CD4-positive, alpha-beta T cell treated with Interleukin-17A for 4 hours (primary cell): ENCODE data around the gene BMPR1A.
"Not testable (repeated sequence)": the region's sequence is repeated elsewhere in the genome, so short reads cannot be mapped to it uniquely, and the experiment has no call there.

Experiments used
- DNase-seq: peaks from one replicate; pipeline ENCODE4 v3.0.0-alpha.2; 2020; ENCODE audit warnings: mixed read lengths

Gene BMPR1A

GRCh38 chr10:86898511-86898910 is 142.1 kb downstream of the BMPR1A start:
- no peak for DNase-seq

- DNase-seq = no peak
These were observed 142.7 kb downstream of the BMPR1A start for GRCh38 chr10:86899132-86899531.

- peak; percentile 53 for DNase-seq
These were observed 143.4 kb downstream of the BMPR1A start for GRCh38 chr10:86899670-86900276.

- no peak for DNase-seq
These were observed 144.5 kb downstream of the BMPR1A start for GRCh38 chr10:86900955-86901354.

- DNase-seq = no peak
These were observed 148.2 kb downstream of the BMPR1A start for GRCh38 chr10:86904600-86904999.

- DNase-seq = no peak
These were observed 149.0 kb downstream of the BMPR1A start for GRCh38 chr10:86905429-86905828.

GRCh38 chr10:86914734-86915133 is 158.3 kb downstream of the BMPR1A start:
- DNase-seq = no peak

- DNase-seq = no peak
These were observed 161.6 kb downstream of the BMPR1A start for GRCh38 chr10:86918022-86918471.

GRCh38 chr10:86922553-86922961 is 166.1 kb downstream of the BMPR1A start:
- DNase-seq = no peak

GRCh38 chr10:86929468-86930380 is 173.3 kb downstream of the BMPR1A start:
- DNase-seq = no peak

- DNase-seq = no peak
These were observed 175.5 kb downstream of the BMPR1A start for GRCh38 chr10:86931872-86932271.

GRCh38 chr10:86932674-86933073 is 176.3 kb downstream of the BMPR1A start:
- DNase-seq = no peak

GRCh38 chr10:86934162-86934711 is 177.8 kb downstream of the BMPR1A start:
- not testable (repeated sequence) for DNase-seq

- DNase-seq = no peak
These were observed 180.5 kb downstream of the BMPR1A start for GRCh38 chr10:86936661-86937501.

- DNase-seq = no peak
These were observed 181.2 kb downstream of the BMPR1A start for GRCh38 chr10:86937502-86938154.

GRCh38 chr10:86938260-86938659 is 181.8 kb downstream of the BMPR1A start:
- no peak for DNase-seq

- DNase-seq = not testable (repeated sequence)
These were observed 183.7 kb downstream of the BMPR1A start for GRCh38 chr10:86940076-86940475.

- DNase-seq = no peak
These were observed 184.3 kb downstream of the BMPR1A start for GRCh38 chr10:86940677-86941076.

GRCh38 chr10:86941426-86941825 is 185.0 kb downstream of the BMPR1A start:
- DNase-seq = no peak

- DNase-seq = no peak
These were observed 185.6 kb downstream of the BMPR1A start for GRCh38 chr10:86941991-86942421.

GRCh38 chr10:86942441-86943315 is 186.3 kb downstream of the BMPR1A start:
- no peak for DNase-seq
